ENCODE measurements around the gene CEACAM1.
"Not testable (repeated sequence)": the region's sequence is repeated elsewhere in the genome, so short reads cannot be mapped to it uniquely, and the experiment has no call there.

CEACAM1 gene

DNA sequence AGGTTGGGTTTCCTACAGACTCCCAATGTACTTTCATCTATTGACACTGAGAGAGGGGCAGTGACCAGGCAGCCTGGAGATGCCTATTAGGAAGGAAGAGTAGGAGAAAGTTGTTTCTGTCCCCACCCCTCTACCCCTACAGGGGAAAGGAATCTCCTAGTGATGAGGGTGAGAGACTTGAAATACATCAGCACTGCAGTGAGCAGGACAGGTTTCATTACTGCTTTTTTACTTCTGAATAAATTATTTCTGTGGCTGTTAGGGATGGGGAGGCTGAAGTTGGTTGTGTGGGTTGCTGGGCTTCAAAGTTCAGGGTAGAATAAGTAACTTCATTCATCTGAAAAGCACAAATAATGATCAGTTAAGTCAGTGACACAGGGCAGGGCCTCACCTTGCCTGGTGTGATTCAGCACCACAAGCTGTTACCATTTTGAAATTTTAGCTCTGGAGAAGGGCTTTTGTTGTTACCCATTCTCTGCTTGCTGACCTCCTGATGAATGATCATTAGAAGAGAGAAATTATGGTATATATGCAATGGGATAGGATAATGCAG is 19.3 kb downstream of the CEACAM1 start:
- DNase-seq = no peak

DNA sequence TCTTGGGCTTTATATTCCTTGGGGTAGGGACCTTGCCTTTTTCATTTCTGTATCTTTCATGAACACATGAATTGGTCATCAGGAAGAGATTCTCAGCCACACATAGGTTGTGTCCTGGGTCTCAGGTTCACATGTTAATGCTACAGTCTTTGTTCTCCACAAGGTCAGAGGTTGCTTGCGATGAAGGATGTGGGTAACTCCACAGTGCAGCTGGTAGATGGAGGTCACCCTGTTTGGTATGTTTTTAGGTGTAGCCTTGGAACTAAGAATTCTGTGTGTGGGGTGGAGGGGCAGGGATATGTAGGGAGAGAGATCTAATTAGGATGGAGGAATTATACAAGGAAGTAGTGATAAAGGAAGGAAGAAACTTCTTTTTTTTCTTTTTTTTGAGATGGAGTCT is 23.2 kb downstream of the CEACAM1 start:
- DNase-seq = no peak

DNA sequence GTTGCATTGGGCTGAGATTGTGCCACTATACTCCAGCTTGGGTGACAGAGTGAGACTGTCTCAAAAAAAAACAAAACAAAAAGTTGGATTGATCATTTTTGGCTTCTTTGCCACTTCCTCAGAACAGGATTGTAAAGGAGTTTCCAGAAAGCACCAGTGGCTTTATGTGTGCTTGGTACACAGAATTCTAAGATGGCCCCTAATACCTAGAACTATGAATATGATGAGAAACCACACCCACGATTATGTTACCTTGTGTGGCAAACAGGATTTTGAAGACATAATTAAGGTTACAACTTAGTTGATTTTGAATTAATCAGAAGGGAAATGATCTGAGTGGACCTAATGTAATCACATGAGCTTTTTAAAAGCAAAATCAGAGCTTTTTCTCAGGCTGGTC is 26.5 kb downstream of the CEACAM1 start:
- DNase-seq = no peak

DNA sequence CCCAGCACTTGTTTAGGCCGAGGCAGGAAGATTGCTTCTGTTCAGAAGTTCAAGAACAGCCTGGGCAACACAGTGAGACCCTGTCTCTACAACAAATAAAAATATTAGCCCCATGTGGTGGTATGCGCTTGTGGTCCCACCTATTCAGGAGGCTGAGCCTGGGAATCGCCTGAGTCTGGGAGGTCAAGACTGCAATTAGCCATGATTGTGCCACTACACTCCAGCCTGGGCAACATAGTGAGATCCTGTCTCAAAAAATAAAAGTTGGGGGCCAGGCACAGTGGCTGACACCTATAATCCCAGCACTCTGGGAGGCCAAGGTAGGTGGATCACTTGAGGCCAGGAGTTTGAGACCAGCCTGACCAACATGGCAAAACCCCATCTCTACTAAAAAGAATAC is 27.0 kb downstream of the CEACAM1 start:
- not testable (repeated sequence) for DNase-seq

DNA sequence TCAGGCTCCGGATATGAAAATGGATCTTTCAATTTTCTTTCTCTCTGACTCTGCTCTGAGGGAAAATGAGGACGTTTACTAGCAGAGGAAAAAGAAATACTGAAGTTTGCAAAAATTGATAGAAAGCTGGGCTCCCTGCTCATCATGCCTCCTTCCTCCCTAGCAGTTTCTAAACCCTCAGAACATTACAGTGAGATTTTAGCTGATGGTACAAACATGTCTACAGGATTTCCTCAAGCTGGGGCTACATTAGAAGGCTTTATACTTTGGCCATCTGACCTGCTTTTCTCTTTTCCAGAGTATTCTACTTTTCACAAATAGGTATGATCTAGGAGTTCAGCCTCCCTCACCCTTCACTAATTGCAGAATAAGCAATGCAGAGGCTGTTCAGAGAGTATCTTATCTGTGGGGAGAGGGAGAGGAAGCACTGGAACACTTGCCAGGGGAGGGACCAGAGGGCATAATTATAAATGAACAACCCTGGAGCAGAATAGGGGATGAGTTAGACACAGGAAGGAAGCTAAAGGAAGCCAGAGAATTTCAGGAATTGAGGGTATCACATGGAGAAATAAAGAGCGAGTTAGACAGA is 30.0 kb downstream of the CEACAM1 start:
- no peak for DNase-seq

DNA sequence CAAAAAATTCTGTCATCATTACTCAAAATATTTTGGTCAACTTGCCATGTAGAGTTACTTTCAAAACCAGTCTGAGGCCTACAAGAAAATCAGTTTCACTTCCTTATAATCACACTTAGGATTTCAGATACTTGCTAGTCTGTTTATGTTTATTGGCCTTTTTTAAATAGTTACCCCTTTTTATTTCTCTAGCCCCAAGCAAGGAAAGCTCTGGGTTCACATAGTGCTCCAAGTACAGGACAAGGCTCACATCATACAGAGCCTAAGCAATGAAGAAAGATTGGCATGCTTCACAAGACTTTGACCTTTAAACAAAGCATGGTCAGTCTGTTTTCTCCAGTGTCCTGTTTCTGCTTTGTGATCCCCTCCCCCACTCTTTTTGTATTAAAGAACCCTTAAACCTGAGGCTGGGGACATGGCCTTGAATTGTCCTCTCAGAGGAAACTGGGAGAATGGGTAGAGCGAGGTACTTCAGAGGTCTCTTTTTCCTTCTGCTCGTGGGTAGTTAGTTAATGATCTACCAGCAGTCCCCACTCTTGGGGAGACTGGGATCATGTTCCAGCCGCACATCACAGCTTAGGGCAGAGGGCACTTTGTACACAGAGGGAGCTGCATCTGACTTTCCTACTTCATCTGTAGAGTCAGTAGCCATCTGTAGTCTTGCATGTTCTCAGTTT is 30.7 kb downstream of the CEACAM1 start:
- no peak for DNase-seq

DNA sequence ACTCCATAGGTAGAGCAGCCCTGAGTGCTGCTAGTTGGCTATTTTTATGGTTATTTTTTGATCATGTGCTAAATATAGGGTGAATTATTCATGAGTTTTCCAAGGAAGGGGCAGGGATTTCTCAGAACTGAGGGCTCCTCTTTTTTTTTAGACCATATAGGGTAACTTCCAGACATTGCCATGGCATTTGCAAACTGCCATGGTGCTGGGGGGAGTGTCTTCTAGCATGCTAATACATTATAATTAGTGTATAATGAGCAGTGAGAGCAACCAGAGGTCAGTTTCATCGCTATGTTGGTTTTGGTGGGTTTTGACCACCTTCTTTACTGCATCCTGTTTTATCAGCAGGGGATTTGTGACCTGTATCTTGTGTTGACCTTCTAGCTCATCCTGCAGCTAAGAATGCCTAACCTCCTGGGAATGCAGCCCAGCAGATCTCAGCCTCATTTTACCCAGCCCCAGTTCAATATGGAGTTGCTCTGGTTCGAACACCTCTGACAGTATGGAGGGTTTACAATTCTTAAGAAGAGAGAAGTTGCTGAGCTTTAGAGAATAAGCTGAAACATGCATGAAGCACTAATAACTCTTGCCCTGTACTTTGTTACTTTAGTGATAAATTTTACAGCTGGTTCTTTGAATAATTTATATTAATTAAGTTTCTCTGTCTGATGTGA is 31.7 kb downstream of the CEACAM1 start:
- DNase-seq = no peak

DNA sequence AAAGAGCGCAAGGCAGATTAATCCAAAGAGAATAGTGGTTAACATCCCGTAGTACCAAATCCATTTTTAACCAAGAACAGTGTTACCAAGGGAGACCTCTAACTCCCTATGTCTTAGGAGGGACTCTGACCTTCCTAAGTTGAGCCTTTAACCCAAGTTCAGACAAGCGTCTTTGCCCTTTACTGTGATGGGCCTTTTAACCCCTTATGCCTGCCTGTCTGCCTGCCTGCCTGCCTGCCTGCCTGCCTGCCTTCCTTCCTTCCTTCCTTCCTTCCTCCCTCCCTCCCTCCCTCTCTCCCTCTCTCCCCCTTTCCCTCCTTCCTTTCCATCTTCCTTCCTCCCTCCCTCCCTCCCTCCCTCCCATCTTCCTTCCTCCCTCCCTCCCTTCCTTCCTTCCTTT is 32.6 kb downstream of the CEACAM1 start:
- no peak for DNase-seq

DNA sequence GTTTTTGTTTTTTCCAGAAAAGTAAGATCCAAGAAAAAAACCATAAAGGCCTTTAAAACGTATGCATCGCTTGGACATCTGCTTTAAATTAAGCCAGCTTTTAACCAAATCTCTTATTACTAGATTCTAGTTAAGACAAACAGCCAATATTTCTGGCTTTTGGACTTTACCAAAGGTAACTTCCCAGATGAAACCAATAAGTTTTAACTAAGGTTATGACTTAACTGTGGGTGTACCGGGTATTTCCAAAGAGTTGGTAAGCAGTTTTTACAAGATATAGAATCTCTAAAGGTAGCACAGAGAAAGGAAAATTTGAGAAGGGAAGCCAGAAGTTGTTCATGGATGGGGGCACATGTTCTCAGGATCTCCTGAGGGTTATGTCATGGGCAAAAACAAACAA is 34.0 kb downstream of the CEACAM1 start:
- DNase-seq = no peak

DNA sequence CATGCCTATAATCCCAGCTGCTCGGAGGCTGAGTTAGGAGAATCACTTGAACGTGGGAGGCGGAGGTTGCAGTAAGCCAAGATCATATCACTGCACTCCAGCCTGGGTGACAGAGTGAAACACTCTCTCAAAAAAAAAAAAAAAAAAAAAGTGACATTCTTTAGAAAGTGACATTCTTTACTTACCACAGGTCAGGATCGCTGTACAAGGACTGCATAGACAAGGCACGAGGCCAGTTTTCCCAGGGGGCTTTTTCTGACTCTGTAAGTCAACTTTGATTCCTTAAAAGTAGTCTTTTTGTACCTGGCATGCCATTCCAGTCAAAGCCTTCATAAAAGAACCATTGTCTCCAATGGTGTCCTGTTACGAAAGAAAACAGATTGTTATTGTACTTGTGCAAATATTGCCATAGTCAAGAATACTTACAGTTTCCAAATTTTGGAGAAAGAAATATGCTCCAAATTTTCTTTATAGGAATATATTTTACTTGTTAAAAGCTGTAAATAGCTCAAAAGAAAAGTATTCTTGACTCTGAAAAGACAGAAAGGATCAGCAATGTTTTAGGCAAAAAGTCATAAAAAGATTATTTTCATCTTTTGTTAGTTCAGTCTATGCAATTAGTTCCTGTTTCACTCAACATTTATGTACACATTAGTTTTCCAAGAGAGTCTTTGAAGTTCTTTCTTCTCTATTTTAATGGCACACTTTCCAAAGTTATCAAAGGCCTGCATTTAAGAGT is 39.3 kb downstream of the CEACAM1 start:
- no peak for DNase-seq

DNA sequence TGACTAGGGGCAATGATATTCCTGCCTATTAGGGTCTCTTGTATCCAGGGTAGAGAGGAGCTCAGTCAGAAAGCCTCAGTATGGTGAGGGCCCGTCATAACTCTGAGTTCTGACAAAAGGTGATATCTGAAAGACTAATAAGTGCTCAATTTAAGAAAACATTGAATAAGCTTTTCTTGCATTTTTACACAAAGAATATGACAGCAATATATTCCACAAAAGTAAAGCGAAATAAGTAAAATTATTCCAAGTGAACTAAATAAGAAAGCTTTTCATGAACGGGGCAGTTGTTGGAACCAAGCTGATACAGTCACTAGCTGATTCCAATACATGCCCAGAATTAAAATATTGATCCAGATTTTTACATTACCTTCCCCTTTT is 40.5 kb downstream of the CEACAM1 start:
- DNase-seq = no peak

DNA sequence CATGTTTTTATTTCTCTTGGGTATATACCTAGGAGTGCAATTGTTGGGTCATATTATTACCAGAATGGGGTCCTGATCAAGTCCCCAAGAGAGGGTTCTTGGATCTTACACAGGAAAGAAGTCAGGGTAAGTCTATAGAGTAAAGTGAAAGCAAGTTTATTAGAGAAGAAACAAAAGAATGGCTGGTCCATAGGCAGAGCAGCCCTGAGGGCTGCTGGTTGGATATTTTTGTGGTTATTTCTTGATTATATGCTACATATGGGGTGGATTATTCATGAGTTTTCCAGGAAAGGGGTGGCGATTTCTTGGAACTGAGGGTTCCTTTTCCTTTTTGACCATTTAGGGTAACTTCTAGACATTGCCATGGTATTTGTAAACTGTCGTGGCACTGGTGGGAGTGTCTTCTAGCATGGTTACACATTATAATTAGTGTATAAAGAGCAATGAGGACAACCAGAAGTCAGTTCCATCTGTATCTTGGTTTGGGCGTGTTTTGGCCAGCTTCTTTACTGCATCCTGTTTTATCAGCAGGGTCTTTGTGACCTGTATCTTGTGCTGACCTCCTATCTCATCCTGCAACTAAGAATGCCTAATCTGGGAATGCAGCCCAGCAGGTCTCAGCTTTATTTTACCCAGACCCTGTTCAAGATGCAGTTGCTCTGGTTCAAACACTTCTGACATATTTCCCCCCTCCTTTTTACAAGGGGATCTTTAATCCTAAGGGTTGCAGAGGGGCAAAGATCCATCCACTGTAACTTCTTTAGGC is 41.1 kb downstream of the CEACAM1 start:
- no peak for DNase-seq

DNA sequence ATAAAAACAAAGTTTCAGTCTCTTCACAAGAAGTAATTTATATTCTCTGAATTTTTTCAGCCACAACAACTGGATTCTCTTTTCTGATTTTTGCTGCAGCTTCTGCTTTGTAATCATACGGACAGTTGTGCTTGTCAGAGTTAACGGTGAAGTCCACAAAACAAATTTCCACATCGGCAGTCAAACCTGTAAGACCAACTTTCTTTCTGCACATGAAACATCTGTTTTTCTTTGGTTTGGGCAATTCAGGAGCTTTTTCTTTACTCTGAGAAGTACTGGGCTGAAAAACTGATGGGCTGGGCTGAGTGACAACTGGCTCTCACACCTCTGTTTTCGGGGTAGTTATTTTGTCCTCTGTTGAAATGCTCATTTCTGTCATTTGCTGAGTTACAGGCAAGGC is 43.2 kb downstream of the CEACAM1 start:
- DNase-seq = not testable (repeated sequence)

DNA sequence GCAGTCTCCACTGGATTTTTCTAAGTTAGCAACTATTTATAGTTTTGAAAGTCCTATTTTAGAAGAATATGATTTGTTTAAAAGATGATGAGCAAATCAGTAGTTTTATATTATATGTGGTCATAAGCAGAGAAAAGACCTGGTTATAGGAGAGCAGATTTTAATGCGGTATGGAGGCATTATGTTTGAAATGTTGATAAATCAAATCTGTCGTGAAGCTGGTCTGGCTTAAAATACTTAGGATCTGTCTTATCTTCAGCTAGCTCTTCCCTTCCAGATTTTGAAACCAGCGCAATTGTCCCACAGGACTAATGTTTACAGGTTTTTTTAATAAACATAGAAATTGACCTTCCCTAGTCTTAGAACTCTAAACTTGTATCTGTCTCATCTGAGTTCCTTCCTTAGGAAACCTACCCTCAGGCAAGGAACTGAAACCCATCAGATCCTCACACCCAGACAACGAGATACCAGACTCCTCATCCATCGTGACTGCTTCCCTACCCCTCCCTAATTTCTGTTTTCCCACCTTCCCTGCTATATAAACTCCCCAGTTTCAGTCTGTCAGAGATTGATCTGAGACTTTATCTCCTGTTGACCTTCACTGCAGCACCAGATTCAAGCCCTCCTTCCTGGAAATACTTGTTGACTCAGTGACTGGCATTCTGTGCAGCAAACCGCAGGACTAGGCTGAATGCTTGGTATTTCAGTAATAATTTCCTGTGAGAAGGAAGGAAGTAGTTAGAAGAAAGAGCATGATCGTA is 47.8 kb downstream of the CEACAM1 start:
- no peak for DNase-seq

DNA sequence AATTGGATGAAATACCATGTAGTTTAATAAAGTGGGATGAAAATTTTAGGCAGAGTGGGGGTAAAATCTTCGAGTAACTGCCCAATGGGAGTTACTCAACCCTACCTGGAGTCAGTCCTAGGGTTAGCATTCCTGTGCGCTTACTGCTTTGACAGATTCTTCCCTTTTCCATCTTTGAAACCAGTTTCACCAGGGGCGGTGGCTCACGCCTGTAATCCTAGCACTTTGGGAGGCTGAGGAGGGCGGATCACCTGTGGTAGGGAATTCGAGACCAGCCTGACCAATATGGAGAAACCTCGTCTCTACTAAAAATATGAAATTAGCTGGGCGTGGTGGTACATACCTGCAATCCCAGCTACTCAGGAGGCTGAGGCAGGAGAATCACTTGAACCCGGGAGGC is 48.5 kb downstream of the CEACAM1 start:
- no peak for DNase-seq

DNA sequence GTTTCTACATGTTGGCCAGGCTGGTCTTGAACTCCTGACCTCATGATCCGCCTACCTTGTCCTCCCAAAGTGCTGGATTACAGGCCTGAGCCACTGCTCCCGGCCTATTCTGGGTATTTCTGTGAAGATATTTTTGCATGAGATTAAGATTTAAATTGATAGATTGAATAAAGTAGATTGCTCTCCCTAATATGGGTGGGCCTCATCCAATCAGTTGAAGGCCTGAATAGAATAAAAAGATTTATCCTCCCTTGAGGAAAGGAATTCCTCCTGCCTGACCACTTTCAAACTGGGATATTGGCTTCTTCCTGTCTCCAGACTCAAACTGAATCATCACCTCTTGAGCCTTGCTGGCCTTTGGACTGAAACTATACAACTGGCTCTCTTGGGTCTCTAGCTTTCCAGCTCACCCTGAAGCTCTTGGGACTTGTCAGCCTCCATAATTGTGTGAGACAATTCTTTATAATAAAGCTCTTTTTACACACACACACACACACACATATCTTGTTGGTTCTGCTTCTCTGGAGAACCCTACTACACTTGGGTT is 49.4 kb downstream of the CEACAM1 start:
- no peak for DNase-seq

DNA sequence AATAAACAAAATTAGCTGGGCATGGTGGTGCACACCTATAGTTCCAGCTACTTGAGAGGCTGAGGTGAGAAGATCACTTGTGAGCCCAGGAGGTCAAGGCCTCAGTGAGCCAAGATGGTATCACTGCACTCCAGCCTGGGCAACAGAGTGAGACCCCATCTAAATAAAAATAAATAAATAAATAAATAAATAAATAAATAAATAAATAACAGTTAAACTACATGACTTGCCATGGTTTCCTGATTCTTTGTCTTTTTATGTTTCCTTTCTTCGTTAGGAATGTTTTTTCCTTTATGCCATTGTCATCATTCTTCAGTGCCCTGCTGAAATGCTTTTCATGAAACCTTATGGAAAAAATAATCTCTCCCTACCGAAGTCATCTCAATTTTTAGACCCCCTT is 50.3 kb downstream of the CEACAM1 start:
- DNase-seq = no peak

DNA sequence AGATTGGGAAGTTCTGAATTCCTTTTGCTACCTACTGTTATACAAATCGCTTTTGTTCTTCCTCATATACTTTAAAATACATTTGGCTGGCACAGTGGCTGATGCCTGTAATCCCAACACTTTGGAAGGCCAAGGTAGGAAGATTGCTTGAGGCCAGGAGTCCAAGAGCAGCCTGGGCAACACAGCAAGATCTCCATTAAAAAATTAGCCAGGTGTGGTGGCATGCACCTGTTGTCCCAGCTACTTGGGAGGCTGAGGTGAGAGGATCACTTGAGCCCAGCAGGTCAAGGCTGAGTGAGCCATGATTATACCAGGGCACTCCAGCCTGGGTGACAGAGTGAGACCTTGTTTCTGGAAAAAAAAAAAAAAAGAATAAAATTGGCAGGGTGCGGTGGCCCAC is 51.2 kb downstream of the CEACAM1 start:
- DNase-seq = no peak

DNA sequence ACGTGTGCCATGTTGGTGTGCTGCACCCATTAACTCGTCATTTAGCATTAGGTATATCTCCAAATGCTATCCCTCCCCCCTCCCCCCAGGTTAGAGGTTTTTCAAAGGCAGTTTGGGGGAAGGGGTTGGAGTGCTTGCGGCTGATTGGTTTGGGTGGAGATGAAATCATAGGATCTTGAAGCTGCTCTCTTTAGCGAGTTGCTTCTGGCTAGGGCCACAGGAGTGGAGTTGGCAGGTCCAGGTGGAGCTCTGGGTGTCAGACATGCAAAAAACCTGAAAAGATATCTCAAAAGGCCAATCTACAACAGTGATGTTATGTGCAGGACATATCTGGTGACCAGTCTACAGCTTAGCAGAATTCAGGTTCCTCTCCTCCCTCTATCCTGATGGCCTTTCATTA is 52.9 kb downstream of the CEACAM1 start:
- DNase-seq = no peak

DNA sequence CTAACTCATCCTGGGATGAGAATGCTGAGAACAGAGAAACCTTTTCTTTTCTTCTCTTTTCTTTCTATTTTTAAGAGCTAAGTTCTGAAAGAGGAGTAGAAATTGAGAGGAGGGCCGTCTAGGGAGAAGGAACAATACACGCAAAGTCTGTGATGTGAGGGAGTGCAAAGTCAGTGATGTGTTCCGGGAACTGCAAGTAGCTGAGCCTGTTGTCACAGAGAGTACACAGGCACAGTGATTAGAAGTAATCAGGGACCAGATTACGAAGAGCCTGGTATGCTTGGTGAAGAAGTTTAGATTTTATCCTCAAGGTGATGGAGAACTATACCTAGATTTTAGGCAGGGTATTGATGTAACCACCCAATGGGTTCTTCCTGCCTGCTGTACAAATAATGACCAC is 53.5 kb downstream of the CEACAM1 start:
- no peak for DNase-seq

DNA sequence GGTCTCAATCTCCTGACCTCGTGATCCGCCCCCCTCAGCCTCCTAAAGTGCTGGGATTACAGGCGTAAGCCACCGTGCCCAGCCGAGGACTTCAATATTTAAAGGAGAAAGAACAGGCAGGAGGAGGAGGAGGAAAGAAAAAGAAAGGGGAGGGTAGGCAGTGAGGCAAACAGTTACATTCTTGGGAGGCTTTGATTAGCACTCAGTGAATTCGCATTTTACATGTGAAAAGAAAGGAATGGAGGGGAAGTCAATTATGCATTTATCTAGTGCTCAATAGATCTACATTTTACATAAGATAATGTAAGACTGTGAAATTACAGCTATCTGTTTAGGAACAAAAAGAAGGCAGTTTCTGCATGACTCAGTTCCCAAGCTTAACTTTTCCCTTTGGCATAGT is 54.6 kb downstream of the CEACAM1 start:
- no peak for DNase-seq

Measured in activated gamma-delta T cell (primary cell).